Caco-2 (cell line): Measurements from ENCODE around the gene COLEC12. TPM values are rescaled to one million over a fixed set of nuclear protein-coding genes. Genes with fewer than 3 reads are reported as not detected.

Experiments
- Bru-seq: library from RNA; stranded (reverse); fragments of 400-500 nt; gene quantifications from one replicate; lab custom pipeline; 2021; lab: Mats Ljungman, UMichigan
- BruChase-seq, 2 experiments: library from RNA; stranded (reverse); fragments of 400-500 nt; gene quantifications; one replicate each; lab custom pipeline; 2021; lab: Mats Ljungman, UMichigan
- BruUV-seq: library from RNA; stranded (reverse); fragments of 400-500 nt; replicated peaks from 2 replicates; lab custom pipeline; 2021; lab: Mats Ljungman, UMichigan
- CTCF ChIA-PET: fragments of 300-600 bp; sonication (Branson Sonifier 250); formaldehyde crosslinking; loops from one replicate; lab custom pipeline; 2022; ENCODE audit warnings: antibody characterized with exemption; lab: Charles Lee
- POLR2A ChIA-PET: fragments of 300-600 bp; sonication (Branson Sonifier 250); formaldehyde crosslinking; loops from one replicate; lab custom pipeline; 2022; ENCODE audit warnings: antibody characterized with exemption; lab: Charles Lee
- DNase-seq, 2 experiments: peaks; one replicate each; pipeline versions ENCODE4 v3.0.0 to v3.0.0-alpha.2; 2020 to 2022
- H3K27me3 ChIP-seq: replicated peaks from 2 replicates; pipeline ENCODE4 v1.6.0; 2011; ENCODE audit warnings: low read length; ENCODE audit not compliant: control insufficient read depth, insufficient read depth
- H3K36me3 ChIP-seq: 2 replicates; pipeline ENCODE4 v1.5.1; 2011; ENCODE audit warnings: low read length; ENCODE audit not compliant: control insufficient read depth, insufficient read depth
- H3K4me1 ChIP-seq: fragments of 250-450 bp; sonication (Bioruptor Pico); 2 replicates; pipeline ENCODE4 v1.5.1; 2020; ENCODE audit warnings: mild to moderate bottlenecking
- H3K4me3 ChIP-seq: 2 replicates; pipeline ENCODE4 v1.5.1; 2011; ENCODE audit warnings: low read depth, mild to moderate bottlenecking, control low read depth, low read length
- H3K9me3 ChIP-seq: fragments of 250-450 bp; sonication (Bioruptor Pico); 2 replicates; pipeline ENCODE4 v1.5.1; 2020; ENCODE audit warnings: mild to moderate bottlenecking, moderate library complexity
- H3K27ac Mint-ChIP-seq: one replicate; pipeline ENCODE4 v1.8.0; 2022; ENCODE audit warnings: mixed read lengths; ENCODE audit not compliant: unreplicated experiment
- H3K27me3 Mint-ChIP-seq: one replicate; pipeline ENCODE4 v1.8.0; 2022; ENCODE audit warnings: mixed read lengths; ENCODE audit not compliant: insufficient read depth, unreplicated experiment
- H3K36me3 Mint-ChIP-seq: one replicate; pipeline ENCODE4 v1.8.0; 2022; ENCODE audit warnings: mild to moderate bottlenecking, mixed read lengths; ENCODE audit not compliant: insufficient read depth, unreplicated experiment
- H3K4me1 Mint-ChIP-seq: one replicate; pipeline ENCODE4 v1.8.0; 2022; ENCODE audit warnings: low read depth, mixed read lengths; ENCODE audit not compliant: unreplicated experiment
- H3K4me3 Mint-ChIP-seq: one replicate; pipeline ENCODE4 v1.8.0; 2022; ENCODE audit warnings: mild to moderate bottlenecking, moderate library complexity, mixed read lengths; ENCODE audit not compliant: unreplicated experiment
- H3K9me3 Mint-ChIP-seq: one replicate; pipeline ENCODE4 v1.8.0; 2022; ENCODE audit warnings: mixed read lengths; ENCODE audit not compliant: unreplicated experiment
- CTCF ChIP-seq, 2 experiments: fragments of 200-600 bp in 1 of 2; IDR thresholded peaks; 1 replicate in 1 of 2; 2 replicates in 1 of 2; pipeline versions ENCODE4 v1.5.1 to v1.8.0; 2011 to 2022; ENCODE audit warnings: antibody characterized with exemption in 1 of 2, control low read depth in 1 of 2, inconsistent platforms in 1 of 2, low read depth in 1 of 2, low read length in 1 of 2, mild to moderate bottlenecking in 1 of 2, moderate library complexity in 1 of 2; ENCODE audit not compliant: insufficient read depth in 1 of 2, severe bottlenecking in 1 of 2, unreplicated experiment in 1 of 2
- intact Hi-C: fragments of 100-400 bp; cut with micrococcal nuclease; formaldehyde crosslinking; loops from one replicate; pipeline ENCODE4 v1.10.0; 2022; ENCODE audit not compliant: unreplicated experiment
- long read RNA-seq: library from polyadenylated mRNA; stranded (forward); transcript quantifications from one replicate; pipeline ENCODE4 v2.0.0, GENCODE V29; 2022
- total RNA-seq: library from RNA; stranded (reverse); gene quantifications from 2 replicates; pipeline ENCODE4 v1.2.3, GENCODE V29; 2022

COLEC12 gene
- 0.09 and 0.44 TPM in 2 replicates for total RNA-seq
- percentile 15 among the genes with signal in this experiment for Bru-seq, nascent RNA
- BruChase-seq, experiment 1, labeled RNA remaining after a 2-hour chase: percentile 12 among the genes with signal in this experiment
- percentile 12 among the genes with signal in this experiment for BruChase-seq, experiment 2, labeled RNA remaining after a 6-hour chase
- long read RNA-seq, full-length matches to known transcripts: 1 of 1 reads
- long read RNA-seq, partial matches to known transcripts: 0 of 1 reads
- long read RNA-seq, other reads (novel, unspliced or antisense): 0 of 1 reads

GRCh38 chr18:500632-501405 lies at the start of gene COLEC12:
TSS of gene COLEC12 (minus strand) at chr18:500701. CDS start at chr18:500514, 187 bp downstream.
- Mint-ChIP-seq H3K27me3 (no peaks in the 10 kb centered on the region), H3K27ac (peak within 1 kb of the TSS; percentile 85), H3K9me3 (no peaks in the 10 kb centered on the region), H3K4me3 (peak within 1 kb of the TSS; percentile 79), H3K4me1 (peaks cover 35% of the 10 kb centered on the region), H3K36me3 (peaks cover 16% of the 10 kb centered on the region)
- Histone ChIP-seq H3K4me3 (peak within 1 kb of the TSS; percentile 37), H3K4me1 (peaks cover 47% of the 10 kb centered on the region), H3K36me3 (no peaks in the 10 kb centered on the region), H3K27me3 (no peaks in the 10 kb centered on the region), H3K9me3 (no peaks in the 10 kb centered on the region)
- BruUV-seq: no TSS peak
- POLR2A ChIA-PET: no interaction called here
- no peak for DNase-seq
- CTCF ChIA-PET: no interaction called here
- TF ChIP-seq CTCF (IDR thresholded peaks at IDR 0.05; ENCODE audit: insufficient read depth in 1 of 2, low read depth in 1 of 2, low read length in 1 of 2, severe bottlenecking in 1 of 2, unreplicated experiment in 1 of 2): no peak
- intact Hi-C loops: no loop called here

- no peak overlapping the region for H3K4me3 Mint-ChIP-seq
- H3K27ac Mint-ChIP-seq: no peak overlapping the region
- peaks cover 7% of the 10 kb centered on the region for H3K4me1 Mint-ChIP-seq
- H3K36me3 Mint-ChIP-seq: no peaks in the 10 kb centered on the region
- no peaks in the 10 kb centered on the region for H3K27me3 Mint-ChIP-seq
- TF ChIP-seq CTCF (IDR thresholded peaks at IDR 0.05; ENCODE audit: insufficient read depth in 1 of 2, low read depth in 1 of 2, low read length in 1 of 2, severe bottlenecking in 1 of 2, unreplicated experiment in 1 of 2): no peak
- no peaks in the 10 kb centered on the region for H3K4me1 ChIP-seq
- no TSS peak for BruUV-seq
- intact Hi-C loops: no loop called here
- no peak for DNase-seq
- POLR2A ChIA-PET: no interaction called here
- H3K4me3 ChIP-seq: no peak overlapping the region
- no peaks in the 10 kb centered on the region for H3K27me3 ChIP-seq
- H3K9me3 Mint-ChIP-seq: peaks cover 7% of the 10 kb centered on the region
- H3K36me3 ChIP-seq: no peaks in the 10 kb centered on the region
- no peaks in the 10 kb centered on the region; the same call in 1 of the 2 replicates for H3K9me3 ChIP-seq
- CTCF ChIA-PET: no interaction called here
Measured at GRCh38 chr18:549967-550366, 49.5 kb upstream of the COLEC12 start.

GRCh38 chr18:543447-544078 lies 43.1 kb upstream of the COLEC12 start:
- H3K9me3 ChIP-seq: no peaks in the 10 kb centered on the region
- DNase-seq: no peak
- no peak for TF ChIP-seq CTCF (IDR thresholded peaks at IDR 0.05; ENCODE audit: insufficient read depth in 1 of 2, low read depth in 1 of 2, low read length in 1 of 2, severe bottlenecking in 1 of 2, unreplicated experiment in 1 of 2)
- intact Hi-C loops: no loop called here
- H3K27me3 ChIP-seq: no peaks in the 10 kb centered on the region
- CTCF ChIA-PET: no interaction called here
- Mint-ChIP-seq H3K4me1 (peaks cover 7% of the 10 kb centered on the region), H3K4me3 (no peak overlapping the region), H3K27ac (no peak overlapping the region), H3K36me3 (no peaks in the 10 kb centered on the region), H3K9me3 (peaks cover 6% of the 10 kb centered on the region), H3K27me3 (no peaks in the 10 kb centered on the region)
- H3K4me1 ChIP-seq: no peaks in the 10 kb centered on the region
- POLR2A ChIA-PET: no interaction called here
- H3K4me3 ChIP-seq: no peak overlapping the region
- BruUV-seq: no TSS peak
- no peaks in the 10 kb centered on the region for H3K36me3 ChIP-seq
